K562 (cell line): ENCODE data around the gene TMEM209. TPM values are rescaled to one million over a fixed set of nuclear protein-coding genes. Genes with fewer than 3 reads are reported as not detected.

Source experiments
- ATAC-seq: fragments of 200-7000 bp; cut with Tn5 transposase; 3 replicates; pipeline ENCODE4 v1.9.1; 2020; ENCODE audit warnings: moderate library complexity
- BruUV-seq: library from RNA; stranded (reverse); fragments of 400-500 nt; replicated peaks from 2 replicates; lab custom pipeline; 2021; lab: Mats Ljungman, UMichigan
- CTCF ChIA-PET: fragments of 300-600 bp; formaldehyde crosslinking; extraction: SDS; loops from one replicate; lab custom pipeline; 2021; ENCODE audit warnings: low intra/inter-chr PET ratio; lab: Yijun Ruan, JAX
- POLR2A ChIA-PET: fragments of 300-600, 350-650 bp; sonication (Branson Sonifier 250); formaldehyde crosslinking; extraction: SDS; loops from one replicate; lab custom pipeline; 2021; ENCODE audit warnings: antibody characterized with exemption, inconsistent platforms; lab: Yijun Ruan, JAX
- DNase-seq, 4 experiments: peaks; one replicate each; pipeline versions ENCODE4 v3.0.0 to v3.0.0-alpha.2; 2011 to 2018; ENCODE audit warnings: low spot score in 3 of 4, mixed read lengths in 3 of 4; ENCODE audit errors: extremely low read depth in 1 of 4
- FAIRE-seq: peaks from 2 replicates; lab custom pipeline; 2011; peaks lifted over from hg19 to GRCh38; lab: Jason Lieb, UNC
- H2AFZ ChIP-seq: 2 replicates; pipeline ENCODE4 v1.6.0; 2011; ENCODE audit warnings: low read depth, low read length, control low read depth, inconsistent platforms
- H3K27ac ChIP-seq: fragments of 200-600 bp; 3 replicates; pipeline ENCODE4 v1.8.0; 2011; ENCODE audit warnings: low read depth, mild to moderate bottlenecking, control low read depth, inconsistent platforms, low read length, moderate library complexity, mixed read lengths; ENCODE audit errors: extremely low read depth
- H3K27me3 ChIP-seq, 2 experiments: fragments of 300-600 bp in 1 of 2; 2 replicates in 1 of 2; 3 replicates in 1 of 2; pipeline versions ENCODE4 v1.6.0 to v1.8.0; 2011; ENCODE audit warnings: inconsistent platforms in 2 of 2, low read length in 2 of 2, mild to moderate bottlenecking in 1 of 2, mixed read lengths in 1 of 2, moderate library complexity in 1 of 2; ENCODE audit not compliant: control insufficient read depth in 2 of 2, insufficient read depth in 2 of 2
- H3K36me3 ChIP-seq: fragments of 300-600 bp; 3 replicates; pipeline ENCODE4 v1.8.0; 2011; ENCODE audit warnings: mild to moderate bottlenecking, low read length, inconsistent platforms; ENCODE audit not compliant: control insufficient read depth, insufficient read depth
- H3K4me1 ChIP-seq, 2 experiments: fragments of 200-600 bp in 1 of 2; replicated peaks in 1 of 2; 2 replicates in 1 of 2; 3 replicates in 1 of 2; pipeline versions ENCODE4 v1.5.1 to v1.8.0; 2011; ENCODE audit warnings: inconsistent platforms in 2 of 2, low read length in 2 of 2, mild to moderate bottlenecking in 1 of 2, mixed read lengths in 1 of 2, moderate library complexity in 1 of 2; ENCODE audit not compliant: control insufficient read depth in 2 of 2, insufficient read depth in 2 of 2
- H3K4me2 ChIP-seq: 2 replicates; pipeline ENCODE4 v1.6.1; 2011; ENCODE audit warnings: low read length, control low read depth, inconsistent platforms, mixed read lengths; ENCODE audit not compliant: insufficient read depth
- H3K4me3 ChIP-seq: fragments of 200-600 bp; sonication (generic), shearing (Covaris generic); 2 replicates; pipeline ENCODE4 v1.5.1; 2016; ENCODE audit warnings: control low read depth, inconsistent platforms
- H3K79me2 ChIP-seq: fragments of 200-600 bp; 3 replicates; pipeline ENCODE4 v1.8.0; 2011; ENCODE audit warnings: low read length, inconsistent platforms; ENCODE audit not compliant: control insufficient read depth, insufficient read depth
- H3K9ac ChIP-seq, 2 experiments: 2 replicates each; pipeline versions ENCODE4 v1.6.0 to v1.6.1; 2011; ENCODE audit warnings: low read depth in 2 of 2, low read length in 2 of 2, control low read depth in 1 of 2, inconsistent platforms in 1 of 2, mild to moderate bottlenecking in 1 of 2, mixed read lengths in 1 of 2; ENCODE audit not compliant: insufficient read depth in 1 of 2
- H3K9me1 ChIP-seq: one replicate; pipeline ENCODE4 v1.6.0; 2011; ENCODE audit warnings: inconsistent platforms, mild to moderate bottlenecking, low read length, moderate library complexity; ENCODE audit not compliant: control insufficient read depth, insufficient read depth
- H3K9me3 ChIP-seq: replicated peaks from 2 replicates; pipeline ENCODE4 v1.5.1; 2011; ENCODE audit warnings: low read depth, low read length, inconsistent platforms; ENCODE audit not compliant: control insufficient read depth, insufficient read depth
- H4K20me1 ChIP-seq: replicated peaks from 2 replicates; pipeline ENCODE4 v1.6.1; 2011; ENCODE audit warnings: low read length, inconsistent platforms, mixed read lengths; ENCODE audit not compliant: control insufficient read depth, insufficient read depth
- MAFG ChIP-seq: fragments of 450-650 bp; conservative IDR thresholded peaks from 2 replicates; pipeline ENCODE4 v1.6.1; 2016; ENCODE audit warnings: missing genetic modification characterization, missing compliant biosample characterization
- PRPF4 ChIP-seq: fragments of 200-400 bp; formaldehyde crosslinking; IDR thresholded peaks from one replicate; pipeline ENCODE4 v1.6.1; 2017; ENCODE audit warnings: low read length, low read depth, mild to moderate bottlenecking; ENCODE audit not compliant: insufficient read depth, poor library complexity, severe bottlenecking
- SMAD4 ChIP-seq: fragments of 250-450 bp; sonication (Bioruptor Pico); conservative IDR thresholded peaks from 2 replicates; pipeline ENCODE4 v1.8.0; 2021; ENCODE audit warnings: inconsistent platforms, mild to moderate bottlenecking, moderate library complexity
- ZBTB33 ChIP-seq: sonication (generic); formaldehyde crosslinking; IDR thresholded peaks from 2 replicates; pipeline ENCODE4 v1.8.1; 2023; ENCODE audit warnings: mild to moderate bottlenecking, missing genetic modification reagents
- WGBS: fragments of 100-300 bp; shearing (Covaris generic); methylation state at CpG from one replicate; pipeline ENCODE4 v1.1.6; 2016; ENCODE audit warnings: low coverage, mixed read lengths; ENCODE audit not compliant: insufficient coverage; ENCODE audit errors: missing lambda C conversion rate; 5-methylcytosine and 5-hydroxymethylcytosine counted together
- in situ Hi-C: fragments of 300-500 bp; cut with MboI; formaldehyde crosslinking; loops from 4 replicates; pipeline ENCODE4 v1.15.0; 2018; ENCODE audit warnings: inconsistent platforms, mixed read lengths
- intact Hi-C: fragments of 100-400 bp; cut with micrococcal nuclease; formaldehyde crosslinking; loops from 2 replicates; pipeline ENCODE4 v1.14.2; 2022
- polyA plus RNA-seq, 8 experiments: library from polyadenylated mRNA; depleted of rRNA in 4 of 8; stranded (reverse) in 5 of 8; unstranded in 3 of 8; fragments of >200 nt; fragmentation: Nextera tagmentation in 2 of 8; fragmentation: Illumina TruSeq in 1 of 8; extraction: Ambion mirVana in 2 of 8; extraction: Trizol in 1 of 8; gene quantifications; 2 replicates each; pipeline versions ENCODE4 v1.2.1 to v1.2.3, GENCODE V29; 2011 to 2014; ENCODE audit warnings: inconsistent platforms in 1 of 8, missing spikeins in 1 of 8
- total RNA-seq, 7 experiments: library from RNA; depleted of rRNA in 6 of 7; stranded (reverse); fragments of >200 nt in 6 of 7; fragmentation: Illumina TruSeq in 2 of 7; extraction: Trizol in 2 of 7; gene quantifications; 2 replicates each; pipeline versions ENCODE4 v1.2.1 to v1.2.3, GENCODE V29; 2011 to 2021; ENCODE audit warnings: low replicate concordance in 1 of 7

The TMEM209 gene
- total and polyA plus RNA-seq, 9 of the 15 experiments (the other 6 are each of a cell fraction or from before 2014, with no cell fraction given): 36.8 to 116 (median 76.6) TPM

DNA sequence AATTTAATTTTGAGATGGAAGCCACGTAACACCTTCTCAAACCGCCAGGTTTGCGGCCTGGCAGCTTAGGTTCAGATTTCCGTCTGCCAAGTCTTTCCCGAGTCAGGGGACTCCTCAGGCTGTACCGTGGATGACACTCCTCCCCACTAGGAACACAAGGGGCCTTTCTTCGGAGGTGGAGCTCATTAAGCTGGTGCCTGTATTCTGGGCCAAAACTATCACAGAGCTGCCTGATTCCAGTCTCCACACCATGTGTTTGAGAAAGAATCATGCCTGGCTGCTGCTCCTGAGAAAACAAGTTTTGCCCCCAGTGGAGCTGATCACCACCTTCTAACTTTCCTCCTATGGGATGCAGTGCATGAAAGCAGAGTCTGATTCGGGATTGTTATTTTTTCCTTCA, 44.8 kb downstream of the TMEM209 start:
- 95% methylated on average over 8 of the region's 8 CpGs for WGBS
- CTCF ChIA-PET: no interaction called here

More for the DNA sequence above, 44.8 kb downstream of the TMEM209 start:
- Histone ChIP-seq H3K9me3 (peaks cover 14% of the 10 kb centered on the region), H3K27ac (no peak overlapping the region), H3K79me2 (no peaks in the 10 kb centered on the region), H4K20me1 (no peaks in the 10 kb centered on the region), H3K4me2 (no peak overlapping the region), H3K27me3 (no peaks in the 10 kb centered on the region), H3K9me1 (no peaks in the 10 kb centered on the region)
- no peak for DNase-seq
- intact Hi-C loops: no loop called here
- TF ChIP-seq PRPF4: no peak
- no peak for TF ChIP-seq MAFG (tag)
- TF ChIP-seq ZBTB33 (CRISPR knock-in tag): peak; percentile 74
- no peak for TF ChIP-seq SMAD4 (CRISPR knock-in tag)
- TF ChIP-seq, all 486 proteins: peak for 1
- H3K9ac ChIP-seq: no peak overlapping the region
- POLR2A ChIA-PET: interaction anchor here (0.6 to 2.9 kb wide), 12 partner anchors 9 to 945 kb away, joined by 3 to 34 read pairs (median 4); partner anchors contain the start of gene TMEM209
- no TSS peak for BruUV-seq
- no peaks in the 10 kb centered on the region for H3K4me1 ChIP-seq
- no peak overlapping the region for H2AFZ ChIP-seq
- peaks cover 67% of the 10 kb centered on the region for H3K36me3 ChIP-seq
- FAIRE-seq (no peak), ATAC-seq (no peak)
- in situ Hi-C loops: no loop called here
- no peak overlapping the region for H3K4me3 ChIP-seq
